Endothelial cell of umbilical vein (primary cell): Measurements from ENCODE around the gene CCR7. TPM values are rescaled to one million over a fixed set of nuclear protein-coding genes. Genes with fewer than 3 reads are reported as not detected.

Source experiments
- BruUV-seq: library from RNA; stranded (reverse); fragments of 400-500 nt; replicated peaks from 2 replicates; lab custom pipeline; 2021; lab: Mats Ljungman, UMichigan
- CTCF ChIA-PET: fragments of 300-600, 350-600 bp; sonication (Branson Sonifier 250); formaldehyde crosslinking; loops from one replicate; lab custom pipeline; 2021; ENCODE audit warnings: antibody characterized with exemption, inconsistent platforms; lab: Charles Lee
- POLR2A ChIA-PET: fragments of 300-600, 350-600 bp; sonication (Branson Sonifier 250); formaldehyde crosslinking; loops from one replicate; lab custom pipeline; 2021; ENCODE audit warnings: antibody characterized with exemption, inconsistent platforms; lab: Charles Lee
- DNase-seq: peaks from one replicate; pipeline ENCODE4 v3.0.0-alpha.2; 2011; ENCODE audit warnings: low read depth, low spot score
- FAIRE-seq: peaks from 2 replicates; lab custom pipeline; 2011; peaks lifted over from hg19 to GRCh38; lab: Jason Lieb, UNC
- H2AFZ ChIP-seq: 2 replicates; pipeline ENCODE4 v1.6.0; 2012; ENCODE audit warnings: low read depth, low read length, control low read depth, inconsistent platforms
- H3K27ac ChIP-seq: 2 replicates; pipeline ENCODE4 v1.5.1; 2011; ENCODE audit warnings: low read depth, mild to moderate bottlenecking, control low read depth, low read length, moderate library complexity; ENCODE audit not compliant: insufficient read depth
- H3K27me3 ChIP-seq, 2 experiments: 2 replicates each; pipeline versions ENCODE4 v1.6.0 to v1.6.1; 2011; ENCODE audit warnings: low read length in 2 of 2, mixed read lengths in 1 of 2; ENCODE audit not compliant: control insufficient read depth in 2 of 2, insufficient read depth in 2 of 2
- H3K36me3 ChIP-seq, 2 experiments: 2 replicates in 1 of 2; 3 replicates in 1 of 2; pipeline ENCODE4 v1.5.1; 2011; ENCODE audit warnings: low read length in 2 of 2, mild to moderate bottlenecking in 1 of 2, moderate library complexity in 1 of 2; ENCODE audit not compliant: control insufficient read depth in 2 of 2, insufficient read depth in 2 of 2; ENCODE audit errors: extremely low read depth in 1 of 2
- H3K4me1 ChIP-seq: 3 replicates; pipeline ENCODE4 v1.5.1; 2011; ENCODE audit warnings: mild to moderate bottlenecking, low read length; ENCODE audit not compliant: control insufficient read depth, insufficient read depth; ENCODE audit errors: extremely low read depth
- H3K4me2 ChIP-seq: 2 replicates; pipeline ENCODE4 v1.6.1; 2011; ENCODE audit warnings: low read length, control low read depth, mixed read lengths; ENCODE audit not compliant: insufficient read depth
- H3K4me3 ChIP-seq, 3 experiments: fragments of 200-600 bp in 1 of 3; sonication (generic), shearing (Covaris generic) in 1 of 3; replicated peaks in 1 of 3; 2 replicates each; pipeline ENCODE4 v1.5.1; 2011 to 2016; ENCODE audit warnings: control low read depth in 3 of 3, low read length in 3 of 3, mild to moderate bottlenecking in 2 of 3, inconsistent platforms in 1 of 3, low read depth in 1 of 3, moderate library complexity in 1 of 3; ENCODE audit not compliant: insufficient read depth in 1 of 3
- H3K79me2 ChIP-seq: 2 replicates; pipeline ENCODE4 v1.6.0; 2012; ENCODE audit warnings: low read length, inconsistent platforms; ENCODE audit not compliant: control insufficient read depth, insufficient read depth
- H3K9ac ChIP-seq: replicated peaks from 2 replicates; pipeline ENCODE3; 2011; ENCODE audit warnings: low read length, control low read depth; ENCODE audit not compliant: insufficient read depth; ENCODE audit errors: extremely low read depth
- H3K9me1 ChIP-seq: replicated peaks from 3 replicates; pipeline ENCODE4 v1.6.0; 2011; ENCODE audit warnings: mild to moderate bottlenecking, low read length; ENCODE audit not compliant: control insufficient read depth, insufficient read depth; ENCODE audit errors: extremely low read depth
- H3K9me3 ChIP-seq: replicated peaks from 2 replicates; pipeline ENCODE4 v1.5.1; 2012; ENCODE audit warnings: low read length, inconsistent platforms; ENCODE audit not compliant: control insufficient read depth, insufficient read depth
- H4K20me1 ChIP-seq: replicated peaks from 2 replicates; pipeline ENCODE3; 2011; ENCODE audit warnings: mild to moderate bottlenecking, low read length; ENCODE audit not compliant: control insufficient read depth, insufficient read depth; ENCODE audit errors: extremely low read depth
- CTCF ChIP-seq, 2 donors: IDR thresholded peaks; 1 replicate in 1 of 2; 2 replicates in 1 of 2; pipeline ENCODE4 v1.5.1; 2011; ENCODE audit warnings: low read length in 2 of 2, mild to moderate bottlenecking in 2 of 2, moderate library complexity in 2 of 2, control low read depth in 1 of 2, inconsistent platforms in 1 of 2, low read depth in 1 of 2; ENCODE audit not compliant: insufficient read depth in 1 of 2; ENCODE audit errors: extremely low read depth in 1 of 2
- EZH2 ChIP-seq: IDR thresholded peaks from 2 replicates; pipeline ENCODE4 v1.6.1; 2012; ENCODE audit warnings: borderline replicate concordance, low read depth, mild to moderate bottlenecking, moderate library complexity, low read length, inconsistent platforms; ENCODE audit not compliant: severe bottlenecking
- FOS ChIP-seq: IDR thresholded peaks from 2 replicates; pipeline ENCODE4 v1.6.1; 2011; ENCODE audit warnings: mild to moderate bottlenecking, low read length, moderate library complexity, borderline replicate concordance; ENCODE audit not compliant: insufficient read depth
- GATA2 ChIP-seq: IDR thresholded peaks from 2 replicates; pipeline ENCODE4 v1.7.0; 2011; ENCODE audit warnings: low read depth, mild to moderate bottlenecking, moderate library complexity, mixed read lengths, low read length; ENCODE audit not compliant: insufficient read length, insufficient read depth
- JUN ChIP-seq: IDR thresholded peaks from 2 replicates; pipeline ENCODE4 v1.6.1; 2011; ENCODE audit warnings: borderline replicate concordance, low read depth; ENCODE audit not compliant: insufficient read length, insufficient read depth
- MYC ChIP-seq: IDR thresholded peaks from one replicate; pipeline ENCODE4 v1.6.1; 2011; ENCODE audit warnings: mild to moderate bottlenecking, low read depth, low read length
- POLR2A ChIP-seq: IDR thresholded peaks from 2 replicates; pipeline ENCODE4 v1.6.1; 2012; ENCODE audit warnings: low read depth, mild to moderate bottlenecking, control low read depth, low read length
- POLR2AphosphoS5 ChIP-seq: IDR thresholded peaks from 2 replicates; pipeline ENCODE4 v1.6.1; 2012; ENCODE audit warnings: low read depth, mild to moderate bottlenecking, control low read depth, low read length, moderate library complexity; ENCODE audit not compliant: insufficient read depth
- dilution Hi-C: fragments of 300-500 bp; cut with MboI; formaldehyde crosslinking; loops from one replicate; pipeline ENCODE4 v1.15.0; 2019; ENCODE audit warnings: low sequenced_read_pairs; ENCODE audit not compliant: extremely low pct_ligation_motif_present
- intact Hi-C: fragments of 100-400 bp; cut with micrococcal nuclease; formaldehyde crosslinking; loops from one replicate; pipeline ENCODE4 v1.10.0; 2022
- polyA plus RNA-seq, 4 experiments: library from polyadenylated mRNA; depleted of rRNA in 3 of 4; stranded (reverse) in 3 of 4; unstranded in 1 of 4; fragments of >200 nt; gene quantifications; 2 replicates each; pipeline versions ENCODE4 v1.2.1 to v1.2.3, GENCODE V29; 2011 to 2012; ENCODE audit warnings: missing spikeins in 1 of 4
- total RNA-seq: library from RNA; stranded (reverse); gene quantifications from 2 replicates; pipeline ENCODE4 v1.2.3, GENCODE V29; 2021
- TF ChIP-seq, protein P1 (sequence below): IDR thresholded peaks from 2 replicates; pipeline ENCODE4 v1.6.1; 2011; ENCODE audit not compliant: insufficient read depth, insufficient read length

The CCR7 gene
- total and polyA plus RNA-seq, 2 donors (not counting 3 experiments of a cell fraction or from before 2014, with no cell fraction given): 0.18 TPM; not detected in 1

DNA sequence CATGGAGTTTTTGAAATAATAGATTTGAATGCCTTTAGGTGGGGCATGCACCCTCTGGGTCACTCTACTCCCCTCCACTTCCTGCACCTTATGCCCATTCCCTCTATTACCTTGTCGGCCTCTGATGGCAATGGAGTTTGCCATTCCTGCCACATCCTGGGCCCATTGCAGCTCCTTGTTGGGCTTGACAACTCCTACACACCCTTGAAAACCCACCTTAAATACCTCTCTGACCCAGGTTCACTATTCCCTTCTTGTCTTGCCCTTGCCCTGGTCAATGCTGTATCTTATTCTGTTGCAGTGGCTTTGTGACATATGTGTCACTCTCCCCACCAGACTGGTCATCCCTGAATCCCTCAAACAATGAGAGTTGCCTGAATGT, 2.4 kb downstream of the CCR7 start:
- no peak overlapping the region for H3K4me2 ChIP-seq
- intact Hi-C loops: no loop called here
- ChIA-PET CTCF (interaction anchor here (0.7 to 2.5 kb wide), 5 partner anchors 30 to 87 kb away, joined by 3 to 8 read pairs (median 4); no protein-coding TSS in a partner anchor), POLR2A (no interaction called here)
- H3K4me1 ChIP-seq: peaks cover 6% of the 10 kb centered on the region
- no TSS peak for BruUV-seq
- FAIRE-seq: no peak
- H2AFZ ChIP-seq: no peak overlapping the region
- dilution Hi-C loops: no loop called here
- no peak overlapping the region for H3K4me3 ChIP-seq
- H3K27me3 ChIP-seq: peaks cover 15 to 41% of the 10 kb centered on the region in 2 experiments
- H3K79me2 ChIP-seq: no peaks in the 10 kb centered on the region
- H4K20me1 ChIP-seq: no peaks in the 10 kb centered on the region
- H3K27ac ChIP-seq: no peak overlapping the region
- no peaks in the 10 kb centered on the region for H3K9me1 ChIP-seq
- H3K9ac ChIP-seq: no peak overlapping the region
- no peaks in the 10 kb centered on the region for H3K9me3 ChIP-seq
- DNase-seq: no peak
- H3K36me3 ChIP-seq: no peaks in the 10 kb centered on the region
- TF ChIP-seq POLR2A (no peak), EZH2 (no peak), GATA2 (no peak), FOS (no peak), POLR2AphosphoS5 (no peak), CTCF (IDR thresholded peaks at IDR 0.05; ENCODE audit: extremely low read depth in 1 of 2, insufficient read depth in 1 of 2, low read depth in 1 of 2, low read length in 2 of 2) (no peak), JUN (no peak), MYC (no peak)
- TF ChIP-seq, protein P1, sequence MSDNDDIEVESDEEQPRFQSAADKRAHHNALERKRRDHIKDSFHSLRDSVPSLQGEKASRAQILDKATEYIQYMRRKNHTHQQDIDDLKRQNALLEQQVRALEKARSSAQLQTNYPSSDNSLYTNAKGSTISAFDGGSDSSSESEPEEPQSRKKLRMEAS: no peak
